Coronary artery (tissue), 2 donors: Measurements from ENCODE around the gene LHFPL3.

Experiments
- DNase-seq: peaks from one replicate; pipeline ENCODE4 v3.0.0-alpha.2; 2017; ENCODE audit warnings: low spot score
- H3K27ac ChIP-seq, 2 donors: fragments of 200-600 bp; sonication (generic); one replicate each; pipeline ENCODE4 v1.5.1; 2016 to 2019
- H3K4me3 ChIP-seq: fragments of 200-600 bp; sonication (generic); 2 replicates; pipeline ENCODE4 v1.5.1; 2016; ENCODE audit warnings: mild to moderate bottlenecking, moderate library complexity
- CTCF ChIP-seq: fragments of 200-600 bp; sonication (generic); IDR thresholded peaks from one replicate; pipeline ENCODE4 v1.5.1; 2019; ENCODE audit warnings: antibody characterized with exemption

LHFPL3 gene

GRCh38 chr7:104416866-104417393 is 88.5 kb downstream of the LHFPL3 start:
- Histone ChIP-seq H3K27ac (no peak overlapping the region), H3K4me3 (no peak overlapping the region)
- DNase-seq, result no peak
- no peak for TF ChIP-seq CTCF

GRCh38 chr7:104431930-104432329 is 103.5 kb downstream of the LHFPL3 start:
- H3K27ac ChIP-seq, result no peak overlapping the region
- no peak for DNase-seq
- H3K4me3 ChIP-seq, result no peak overlapping the region
- no peak for TF ChIP-seq CTCF

GRCh38 chr7:104434129-104434528 is 105.7 kb downstream of the LHFPL3 start:
- TF ChIP-seq CTCF, result no peak
- no peak for DNase-seq
- no peak overlapping the region for H3K4me3 ChIP-seq

GRCh38 chr7:104442481-104442880 is 114.1 kb downstream of the LHFPL3 start:
- TF ChIP-seq CTCF, result no peak
- DNase-seq, result no peak
- Histone ChIP-seq H3K27ac (no peak overlapping the region), H3K4me3 (no peak overlapping the region)

More at GRCh38 chr7:104434129-104434528, 105.7 kb downstream of the LHFPL3 start:
- H3K27ac ChIP-seq, result no peak overlapping the region

GRCh38 chr7:104444017-104444416 is 115.6 kb downstream of the LHFPL3 start:
- Histone ChIP-seq H3K27ac (no peak overlapping the region), H3K4me3 (no peak overlapping the region)
- TF ChIP-seq CTCF, result no peak
- no peak for DNase-seq

GRCh38 chr7:104445393-104445792 is 117.0 kb downstream of the LHFPL3 start:
- Histone ChIP-seq H3K27ac (no peak overlapping the region), H3K4me3 (no peak overlapping the region)
- DNase-seq, result no peak
- no peak for TF ChIP-seq CTCF

GRCh38 chr7:104450861-104451260 is 122.5 kb downstream of the LHFPL3 start:
- no peak for DNase-seq
- Histone ChIP-seq H3K27ac (no peak overlapping the region), H3K4me3 (no peak overlapping the region)
- TF ChIP-seq CTCF, result no peak
